Right atrium auricular region (tissue), 2 donors: ENCODE data around the gene C9orf78. TPM values are rescaled to one million over a fixed set of nuclear protein-coding genes. Genes with fewer than 3 reads are reported as not detected.

Experiments
- DNase-seq: peaks from one replicate; pipeline ENCODE4 v3.0.0-alpha.2; 2019; ENCODE audit warnings: low spot score
- H3K27ac ChIP-seq, 2 donors: fragments of 200-600 bp; sonication (generic); 1 replicate in 1 of 2; 2 replicates in 1 of 2; pipeline ENCODE4 v1.5.1; 2016 to 2019
- H3K27me3 ChIP-seq, 2 donors: fragments of 200-600 bp; sonication (generic); one replicate each; pipeline versions ENCODE4 v1.5.1 to v1.6.0; 2017 to 2019
- H3K36me3 ChIP-seq: fragments of 200-600 bp; sonication (generic); one replicate; pipeline ENCODE4 v1.5.1; 2016
- H3K4me1 ChIP-seq, 2 donors: fragments of 200-600 bp; sonication (generic); one replicate each; pipeline versions ENCODE4 v1.5.1 to v1.6.0; 2017 to 2019
- H3K4me3 ChIP-seq, 2 donors: fragments of 200-600 bp; sonication (generic); 1 replicate in 1 of 2; 2 replicates in 1 of 2; pipeline ENCODE4 v1.5.1; 2017 to 2019; ENCODE audit warnings: mild to moderate bottlenecking in 1 of 2, moderate library complexity in 1 of 2
- H3K9me3 ChIP-seq, 2 donors: fragments of 200-600 bp; sonication (generic); one replicate each; pipeline ENCODE4 v1.5.1; 2019
- total RNA-seq, 2 donors: library from RNA; depleted of rRNA; stranded (reverse); fragments of >200 nt; gene quantifications; one replicate each; pipeline ENCODE4 v1.1.0, GENCODE V29; 2016
- TF ChIP-seq, protein P1 (sequence below), 2 donors: fragments of 200-600 bp; sonication (generic); IDR thresholded peaks; one replicate each; pipeline ENCODE4 v1.5.1; 2019; ENCODE audit warnings: antibody characterized with exemption in 2 of 2

C9orf78 gene, protein sequence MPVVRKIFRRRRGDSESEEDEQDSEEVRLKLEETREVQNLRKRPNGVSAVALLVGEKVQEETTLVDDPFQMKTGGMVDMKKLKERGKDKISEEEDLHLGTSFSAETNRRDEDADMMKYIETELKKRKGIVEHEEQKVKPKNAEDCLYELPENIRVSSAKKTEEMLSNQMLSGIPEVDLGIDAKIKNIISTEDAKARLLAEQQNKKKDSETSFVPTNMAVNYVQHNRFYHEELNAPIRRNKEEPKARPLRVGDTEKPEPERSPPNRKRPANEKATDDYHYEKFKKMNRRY
- total RNA-seq: 10 to 100 TPM; 43.1 to 67.2 TPM

GRCh38 chr9:129835128-129835859 lies at the start of gene C9orf78, which contains the start of gene USP20:
Gene C9orf78 (minus strand): TSS chr9:129835275. CDS start chr9:129835221, 54 bp downstream.
Gene USP20 (plus strand): TSS chr9:129835458. CDS start chr9:129852556, 17,098 bp downstream.
- TF ChIP-seq, protein P1, sequence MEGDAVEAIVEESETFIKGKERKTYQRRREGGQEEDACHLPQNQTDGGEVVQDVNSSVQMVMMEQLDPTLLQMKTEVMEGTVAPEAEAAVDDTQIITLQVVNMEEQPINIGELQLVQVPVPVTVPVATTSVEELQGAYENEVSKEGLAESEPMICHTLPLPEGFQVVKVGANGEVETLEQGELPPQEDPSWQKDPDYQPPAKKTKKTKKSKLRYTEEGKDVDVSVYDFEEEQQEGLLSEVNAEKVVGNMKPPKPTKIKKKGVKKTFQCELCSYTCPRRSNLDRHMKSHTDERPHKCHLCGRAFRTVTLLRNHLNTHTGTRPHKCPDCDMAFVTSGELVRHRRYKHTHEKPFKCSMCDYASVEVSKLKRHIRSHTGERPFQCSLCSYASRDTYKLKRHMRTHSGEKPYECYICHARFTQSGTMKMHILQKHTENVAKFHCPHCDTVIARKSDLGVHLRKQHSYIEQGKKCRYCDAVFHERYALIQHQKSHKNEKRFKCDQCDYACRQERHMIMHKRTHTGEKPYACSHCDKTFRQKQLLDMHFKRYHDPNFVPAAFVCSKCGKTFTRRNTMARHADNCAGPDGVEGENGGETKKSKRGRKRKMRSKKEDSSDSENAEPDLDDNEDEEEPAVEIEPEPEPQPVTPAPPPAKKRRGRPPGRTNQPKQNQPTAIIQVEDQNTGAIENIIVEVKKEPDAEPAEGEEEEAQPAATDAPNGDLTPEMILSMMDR (IDR thresholded peaks at IDR 0.05): no peak
- H3K4me1 ChIP-seq: peaks cover 0 to 31% of the 10 kb centered on the region in 2 donors
- H3K4me3 ChIP-seq: peak within 1 kb of the TSS; percentile 86 to 99
- peaks cover 32% of the 10 kb centered on the region for H3K36me3 ChIP-seq
- peak; percentile 91 for DNase-seq
- H3K27ac ChIP-seq: peak within 1 kb of the TSS; percentile 82 to 89
- no peaks in the 10 kb centered on the region for H3K9me3 ChIP-seq
- H3K27me3 ChIP-seq: no peaks in the 10 kb centered on the region

- peak; percentile 87 for DNase-seq
- Histone ChIP-seq H3K4me3 (peak overlapping the region; percentile 18 to 43), H3K4me1 (peaks cover 0 to 42% of the 10 kb centered on the region in 2 donors)
Observed at GRCh38 chr9:129884220-129885017, 49.3 kb upstream of the C9orf78 start.

GRCh38 chr9:129881547-129882324 lies 46.7 kb upstream of the C9orf78 start:
- TF ChIP-seq, protein P1 (IDR thresholded peaks at IDR 0.05): no peak
- peaks cover 0 to 31% of the 10 kb centered on the region in 2 donors for H3K4me1 ChIP-seq

More at GRCh38 chr9:129884220-129885017, 49.3 kb upstream of the C9orf78 start:
- Histone ChIP-seq H3K36me3 (no peaks in the 10 kb centered on the region), H3K27ac (peak overlapping the region; percentile 68), H3K27me3 (no peaks in the 10 kb centered on the region), H3K9me3 (no peaks in the 10 kb centered on the region)
- TF ChIP-seq, protein P1 (IDR thresholded peaks at IDR 0.05): no peak

GRCh38 chr9:129880654-129881546 lies 45.8 kb upstream of the C9orf78 start:
- H3K36me3 ChIP-seq: peaks cover 18% of the 10 kb centered on the region
- H3K27me3 ChIP-seq: no peaks in the 10 kb centered on the region
- H3K9me3 ChIP-seq: no peaks in the 10 kb centered on the region
- no peak overlapping the region for H3K27ac ChIP-seq
- H3K4me1 ChIP-seq: peaks cover 0 to 23% of the 10 kb centered on the region in 2 donors
- no peak overlapping the region for H3K4me3 ChIP-seq
- TF ChIP-seq, protein P1 (IDR thresholded peaks at IDR 0.05): no peak
- no peak for DNase-seq

More at GRCh38 chr9:129881547-129882324, 46.7 kb upstream of the C9orf78 start:
- Histone ChIP-seq H3K4me3 (no peak overlapping the region), H3K27ac (no peak overlapping the region), H3K36me3 (peaks cover 11% of the 10 kb centered on the region), H3K27me3 (no peaks in the 10 kb centered on the region), H3K9me3 (no peaks in the 10 kb centered on the region)
- DNase-seq: no peak
